Activated CD8-positive, alpha-beta memory T cell treated with anti-CD3 and anti-CD28 coated beads for 4 hours (primary cell): Measurements from ENCODE around the gene CERCAM.

Experiments
- DNase-seq, 2 donors: peaks; one replicate each; pipeline ENCODE4 v3.0.0-alpha.2; 2020; ENCODE audit warnings: low read depth in 2 of 2

CERCAM gene

GRCh38 chr9:128456613-128457061, 36.0 kb downstream of the CERCAM start:
- DNase-seq = peak; percentile 41 to 44

- DNase-seq = no peak
Observed at GRCh38 chr9:128457207-128457606, 36.5 kb downstream of the CERCAM start.

GRCh38 chr9:128459011-128459410, 38.4 kb downstream of the CERCAM start:
- DNase-seq = no peak

- no peak for DNase-seq
Observed at GRCh38 chr9:128469070-128469469, 48.4 kb downstream of the CERCAM start.

- DNase-seq = no peak
Observed at GRCh38 chr9:128470560-128470959, 49.9 kb downstream of the CERCAM start.

GRCh38 chr9:128473104-128473503, 52.4 kb downstream of the CERCAM start:
- no peak for DNase-seq

- no peak for DNase-seq
Observed at GRCh38 chr9:128475867-128476266, 55.2 kb downstream of the CERCAM start.

- no peak for DNase-seq
Observed at GRCh38 chr9:128479262-128479661, 58.6 kb downstream of the CERCAM start.

GRCh38 chr9:128481561-128481960, 60.9 kb downstream of the CERCAM start:
- no peak for DNase-seq

- no peak for DNase-seq
Observed at GRCh38 chr9:128482186-128482585, 61.5 kb downstream of the CERCAM start.

GRCh38 chr9:128484686-128485413, 64.2 kb downstream of the CERCAM start:
- no peak for DNase-seq

- DNase-seq = no peak
Observed at GRCh38 chr9:128485414-128485855, 64.8 kb downstream of the CERCAM start.

- DNase-seq = no peak
Observed at GRCh38 chr9:128486201-128486600, 65.5 kb downstream of the CERCAM start.
